B cell (primary cell): ENCODE measurements around the gene RFXAP.

Experiments used
- CTCF ChIP-seq: fragments of 200-600 bp; IDR thresholded peaks from one replicate; pipeline ENCODE4 v1.8.0; 2022; ENCODE audit warnings: antibody characterized with exemption, mild to moderate bottlenecking
- EZH2 ChIP-seq: IDR thresholded peaks from 2 replicates; pipeline ENCODE4 v1.6.1; 2012; ENCODE audit warnings: borderline replicate concordance, low read depth, mild to moderate bottlenecking, moderate library complexity, low read length; ENCODE audit not compliant: insufficient read depth, poor library complexity, severe bottlenecking

DNA sequence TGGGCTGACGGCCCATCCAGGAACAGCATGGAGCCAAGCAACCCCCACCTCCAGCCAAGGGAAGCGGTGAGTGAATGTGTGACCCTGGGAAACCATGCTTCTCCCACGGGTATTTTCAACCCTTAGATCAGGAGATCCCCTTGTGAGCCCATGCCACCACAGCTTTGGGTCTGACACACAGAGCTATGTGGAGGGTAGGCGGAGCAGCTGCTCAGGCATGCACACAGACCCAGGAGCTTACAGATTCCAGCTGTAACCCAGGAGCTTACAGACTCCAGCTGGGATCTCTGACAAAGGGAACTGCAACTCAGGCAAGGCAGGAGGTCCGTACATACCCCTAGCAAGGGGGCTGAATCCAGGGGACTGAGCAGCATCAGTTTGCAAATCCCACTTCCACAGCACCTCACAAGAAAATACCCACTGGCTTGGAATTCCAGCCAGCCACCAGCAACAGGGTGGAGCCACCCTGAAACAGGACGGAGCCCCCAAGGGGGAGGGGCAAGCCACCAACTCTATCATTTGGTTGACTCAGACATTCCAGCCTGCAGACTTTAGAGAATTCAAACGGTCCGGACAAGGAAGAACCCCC lies 40.8 kb upstream of the RFXAP start:
- TF ChIP-seq CTCF (no peak), EZH2 (no peak)
